Keratinocyte (primary cell): ENCODE data around the gene SPTBN4. TPM values are rescaled to one million over a fixed set of nuclear protein-coding genes. Genes with fewer than 3 reads are reported as not detected.

Experiments used
- DNase-seq: peaks from one replicate; pipeline ENCODE4 v3.0.0-alpha.2; 2011; ENCODE audit warnings: low read depth, missing footprints, low spot score
- FAIRE-seq: peaks from 2 replicates; lab custom pipeline; 2011; peaks lifted over from hg19 to GRCh38; lab: Jason Lieb, UNC
- H2AFZ ChIP-seq: 2 replicates; pipeline ENCODE4 v1.6.0; 2012; ENCODE audit warnings: low read length, control low read depth, inconsistent platforms; ENCODE audit not compliant: control insufficient read depth
- H3K27ac ChIP-seq: 2 replicates; pipeline ENCODE4 v1.5.1; 2011; ENCODE audit warnings: low read length; ENCODE audit not compliant: control insufficient read depth, insufficient read depth
- H3K27me3 ChIP-seq: 3 replicates; pipeline ENCODE4 v1.6.0; 2011; ENCODE audit warnings: low read length; ENCODE audit not compliant: control insufficient read depth, insufficient read depth; ENCODE audit errors: extremely low read depth
- H3K36me3 ChIP-seq, 2 experiments: 2 replicates in 1 of 2; 3 replicates in 1 of 2; pipeline ENCODE4 v1.5.1; 2011; ENCODE audit warnings: low read length in 2 of 2, mild to moderate bottlenecking in 1 of 2; ENCODE audit not compliant: control insufficient read depth in 2 of 2, insufficient read depth in 2 of 2; ENCODE audit errors: extremely low read depth in 1 of 2
- H3K4me1 ChIP-seq: 3 replicates; pipeline ENCODE4 v1.5.1; 2011; ENCODE audit warnings: low read length; ENCODE audit not compliant: control insufficient read depth, insufficient read depth; ENCODE audit errors: extremely low read depth
- H3K4me2 ChIP-seq: 3 replicates; pipeline ENCODE4 v1.6.0; 2011; ENCODE audit warnings: low read depth, low read length; ENCODE audit not compliant: control insufficient read depth, insufficient read depth; ENCODE audit errors: extremely low read depth
- H3K4me3 ChIP-seq, 3 experiments: fragments of 200-600 bp in 1 of 3; sonication (generic) in 1 of 3; 2 replicates in 2 of 3; 3 replicates in 1 of 3; pipeline ENCODE4 v1.5.1; 2011 to 2016; ENCODE audit warnings: low read length in 3 of 3, mild to moderate bottlenecking in 3 of 3, control low read depth in 2 of 3, inconsistent platforms in 1 of 3, low read depth in 1 of 3, mixed read lengths in 1 of 3, mixed run types in 1 of 3, moderate library complexity in 1 of 3; ENCODE audit not compliant: control insufficient read depth in 2 of 3, insufficient read depth in 2 of 3; ENCODE audit errors: extremely low read depth in 1 of 3
- H3K79me2 ChIP-seq: 2 replicates; pipeline ENCODE4 v1.6.0; 2012; ENCODE audit warnings: low read length; ENCODE audit not compliant: control insufficient read depth, insufficient read depth
- H3K9ac ChIP-seq: 3 replicates; pipeline ENCODE4 v1.6.0; 2011; ENCODE audit warnings: low read length; ENCODE audit not compliant: control insufficient read depth, insufficient read depth; ENCODE audit errors: extremely low read depth
- H3K9me1 ChIP-seq: 3 replicates; pipeline ENCODE4 v1.6.0; 2011; ENCODE audit warnings: low read length; ENCODE audit not compliant: control insufficient read depth, insufficient read depth; ENCODE audit errors: extremely low read depth
- H3K9me3 ChIP-seq: 2 replicates; pipeline ENCODE4 v1.5.1; 2012; ENCODE audit warnings: low read depth, low read length; ENCODE audit not compliant: control insufficient read depth
- H4K20me1 ChIP-seq: 3 replicates; pipeline ENCODE4 v1.6.0; 2011; ENCODE audit warnings: low read length; ENCODE audit not compliant: control insufficient read depth, insufficient read depth; ENCODE audit errors: extremely low read depth
- CTCF ChIP-seq, 3 experiments: IDR thresholded peaks in 1 of 3; conservative IDR thresholded peaks in 1 of 3; optimal IDR thresholded peaks in 1 of 3; 2 replicates in 2 of 3; 3 replicates in 1 of 3; pipeline versions ENCODE3 to v1.5.1; 2011; ENCODE audit warnings: low read length in 3 of 3, mild to moderate bottlenecking in 3 of 3, moderate library complexity in 2 of 3, control low read depth in 1 of 3, inconsistent platforms in 1 of 3; ENCODE audit not compliant: insufficient read depth in 2 of 3; ENCODE audit errors: extremely low read depth in 1 of 3
- EZH2 ChIP-seq: IDR thresholded peaks from one replicate; pipeline ENCODE4 v1.6.1; 2012; ENCODE audit warnings: inconsistent platforms, mild to moderate bottlenecking, low read length, moderate library complexity
- dilution Hi-C: fragments of 300-500 bp; cut with MboI; formaldehyde crosslinking; loops from one replicate; pipeline ENCODE4 v1.7.0; 2020; ENCODE audit warnings: low sequenced_read_pairs; ENCODE audit not compliant: extremely low pct_ligation_motif_present
- polyA plus RNA-seq, 5 experiments: library from polyadenylated mRNA; depleted of rRNA in 3 of 5; stranded (reverse) in 3 of 5; stranded (forward) in 1 of 5; unstranded in 1 of 5; fragments of >200 nt; gene quantifications; 1 replicate in 1 of 5; 2 replicates in 3 of 5; 3 replicates in 1 of 5; pipeline versions ENCODE4 v1.2.1 to v1.2.3, GENCODE V29; 2011 to 2012; ENCODE audit warnings: missing spikeins in 2 of 5, low read depth in 1 of 5, low replicate concordance in 1 of 5

SPTBN4 gene
- polyA plus RNA-seq, 1 donor (not counting 4 experiments of a cell fraction or from before 2014, with no cell fraction given) = 0.17 TPM

DNA sequence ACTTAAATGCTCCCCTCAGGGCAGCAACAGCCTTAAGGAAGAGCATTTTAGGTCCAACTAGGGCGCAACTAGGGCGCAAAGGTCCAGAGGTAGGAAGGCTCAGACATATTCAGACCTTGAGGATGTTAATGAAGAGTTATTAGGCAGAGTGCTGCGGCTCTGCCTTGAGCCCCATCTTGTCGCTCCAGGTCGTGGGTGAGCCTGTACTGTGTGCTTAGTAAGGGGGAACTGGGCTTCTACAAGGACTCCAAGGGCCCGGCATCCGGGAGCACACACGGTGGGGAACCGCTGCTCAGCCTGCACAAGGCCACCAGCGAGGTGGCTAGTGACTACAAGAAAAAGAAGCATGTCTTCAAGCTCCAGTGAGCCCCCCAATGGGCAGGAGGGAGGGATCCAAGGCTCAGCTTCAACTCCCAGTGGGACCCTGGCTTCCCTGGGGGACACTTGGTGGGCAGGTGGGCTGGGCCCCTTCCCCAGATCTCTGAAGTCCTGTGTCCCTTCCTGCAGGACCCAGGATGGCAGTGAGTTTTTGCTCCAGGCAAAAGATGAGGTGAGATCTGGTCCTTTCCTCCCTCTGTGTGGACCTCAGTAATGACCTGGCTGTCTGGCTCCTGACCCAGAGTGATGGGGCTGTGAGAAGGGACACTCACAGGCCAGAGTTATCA lies 105.2 kb downstream of the SPTBN4 start:
- no peak overlapping the region for H3K4me2 ChIP-seq
- dilution Hi-C loops = no loop called here
- no peaks in the 10 kb centered on the region for H4K20me1 ChIP-seq
- H3K9me3 ChIP-seq = no peaks in the 10 kb centered on the region
- H3K9me1 ChIP-seq = no peaks in the 10 kb centered on the region
- H3K27me3 ChIP-seq = peaks cover 15% of the 10 kb centered on the region
- no peak overlapping the region for H3K9ac ChIP-seq
- H3K27ac ChIP-seq = no peak overlapping the region
- H3K4me1 ChIP-seq = peaks cover 7% of the 10 kb centered on the region
- no peaks in the 10 kb centered on the region for H3K36me3 ChIP-seq
- no peak overlapping the region for H3K4me3 ChIP-seq
- TF ChIP-seq CTCF (optimal IDR thresholded peaks at IDR 0.05 in 1 of 3, IDR thresholded peaks at IDR 0.05 in 1 of 3, conservative IDR thresholded peaks at IDR 0.05 in 1 of 3; ENCODE audit: extremely low read depth in 1 of 3, insufficient read depth in 2 of 3, low read length in 3 of 3) (no peak), EZH2 (no peak)
- FAIRE-seq (no peak), DNase-seq (no peak)
- no peak overlapping the region for H2AFZ ChIP-seq
- no peaks in the 10 kb centered on the region for H3K79me2 ChIP-seq

DNA sequence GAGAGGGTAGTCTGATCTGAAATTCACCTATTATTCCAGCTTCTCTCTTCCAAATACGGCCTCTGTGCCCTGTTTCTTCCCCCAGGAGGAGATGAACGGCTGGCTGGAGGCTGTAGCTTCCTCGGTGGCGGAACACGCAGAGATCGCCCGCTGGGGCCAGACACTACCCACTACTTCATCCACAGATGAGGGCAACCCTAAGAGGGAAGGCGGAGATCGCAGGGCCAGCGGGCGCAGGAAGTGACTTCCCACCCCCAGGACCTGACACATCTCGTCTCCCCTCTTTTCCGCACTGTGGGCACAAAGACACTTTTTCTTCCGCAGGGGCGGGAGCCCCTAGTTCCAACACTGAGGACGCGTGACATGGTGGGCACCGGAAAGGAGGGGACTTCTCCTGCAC lies 108.5 kb downstream of the SPTBN4 start:
- Histone ChIP-seq H3K9me1 (peaks cover 3% of the 10 kb centered on the region), H4K20me1 (no peaks in the 10 kb centered on the region), H3K27ac (no peak overlapping the region), H3K4me1 (peaks cover 6% of the 10 kb centered on the region), H2AFZ (no peak overlapping the region), H3K36me3 (peaks cover 4 to 6% of the 10 kb centered on the region in 2 experiments), H3K27me3 (no peaks in the 10 kb centered on the region), H3K4me2 (no peak overlapping the region), H3K9me3 (no peaks in the 10 kb centered on the region), H3K9ac (no peak overlapping the region), H3K4me3 (no peak overlapping the region), H3K79me2 (peaks cover 4% of the 10 kb centered on the region)
- no peak for TF ChIP-seq CTCF (optimal IDR thresholded peaks at IDR 0.05 in 1 of 3, IDR thresholded peaks at IDR 0.05 in 1 of 3, conservative IDR thresholded peaks at IDR 0.05 in 1 of 3; ENCODE audit: extremely low read depth in 1 of 3, insufficient read depth in 2 of 3, low read length in 3 of 3)
- no peak for TF ChIP-seq EZH2
- dilution Hi-C loops = no loop called here
- DNase-seq (no peak), FAIRE-seq (no peak)
